ENCODE results near the gene FAM222B. TPM values are rescaled to one million over a fixed set of nuclear protein-coding genes. Genes with fewer than 3 reads are reported as not detected.

Gene FAM222B
- total and polyA plus RNA-seq, 9 of the 15 experiments (the other 6 are each of a cell fraction or from before 2014, with no cell fraction given), result 4.0 to 34.6 (median 7.5) TPM

DNA sequence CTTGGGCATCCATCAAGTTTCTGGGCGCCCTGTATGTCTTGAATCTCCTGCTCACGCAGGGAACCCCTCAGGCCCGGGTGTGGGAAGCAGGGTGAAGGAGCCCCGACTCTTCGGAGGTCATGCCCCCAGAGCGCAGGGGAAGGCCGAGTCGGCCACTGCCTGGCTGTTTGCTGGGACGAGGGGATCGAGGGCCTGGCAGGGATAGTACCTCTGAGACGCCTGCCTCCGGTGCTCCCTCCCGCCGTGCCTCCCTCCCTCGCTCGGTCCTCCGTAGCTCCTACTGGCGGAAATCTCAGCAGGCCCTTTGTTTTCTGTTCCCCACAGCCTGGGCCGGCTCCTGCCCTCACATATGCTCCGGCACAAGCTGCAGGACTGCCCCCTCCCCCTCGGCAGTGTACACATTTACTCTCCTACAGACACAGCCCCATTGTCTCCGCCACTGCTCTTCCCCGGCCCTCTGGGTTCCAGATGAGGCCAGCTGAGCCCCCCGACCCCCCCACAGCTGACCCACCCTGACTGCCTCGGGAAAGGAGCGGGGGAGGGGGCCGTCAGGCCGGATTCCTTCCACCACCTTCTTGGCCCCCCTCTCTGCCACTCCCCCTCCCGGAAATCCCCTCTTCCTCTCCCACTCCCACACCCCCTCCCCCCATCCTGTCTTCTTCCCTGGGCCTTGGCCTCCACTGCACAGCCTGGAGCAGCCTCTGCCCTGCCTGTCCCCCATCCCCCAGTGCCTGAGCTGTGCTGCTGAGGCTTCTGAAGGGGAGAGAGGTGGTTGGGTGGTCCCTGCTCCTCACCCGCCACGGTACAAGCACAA is 97.4 kb downstream of the FAM222B start (continued):
- TF ChIP-seq, protein P1, sequence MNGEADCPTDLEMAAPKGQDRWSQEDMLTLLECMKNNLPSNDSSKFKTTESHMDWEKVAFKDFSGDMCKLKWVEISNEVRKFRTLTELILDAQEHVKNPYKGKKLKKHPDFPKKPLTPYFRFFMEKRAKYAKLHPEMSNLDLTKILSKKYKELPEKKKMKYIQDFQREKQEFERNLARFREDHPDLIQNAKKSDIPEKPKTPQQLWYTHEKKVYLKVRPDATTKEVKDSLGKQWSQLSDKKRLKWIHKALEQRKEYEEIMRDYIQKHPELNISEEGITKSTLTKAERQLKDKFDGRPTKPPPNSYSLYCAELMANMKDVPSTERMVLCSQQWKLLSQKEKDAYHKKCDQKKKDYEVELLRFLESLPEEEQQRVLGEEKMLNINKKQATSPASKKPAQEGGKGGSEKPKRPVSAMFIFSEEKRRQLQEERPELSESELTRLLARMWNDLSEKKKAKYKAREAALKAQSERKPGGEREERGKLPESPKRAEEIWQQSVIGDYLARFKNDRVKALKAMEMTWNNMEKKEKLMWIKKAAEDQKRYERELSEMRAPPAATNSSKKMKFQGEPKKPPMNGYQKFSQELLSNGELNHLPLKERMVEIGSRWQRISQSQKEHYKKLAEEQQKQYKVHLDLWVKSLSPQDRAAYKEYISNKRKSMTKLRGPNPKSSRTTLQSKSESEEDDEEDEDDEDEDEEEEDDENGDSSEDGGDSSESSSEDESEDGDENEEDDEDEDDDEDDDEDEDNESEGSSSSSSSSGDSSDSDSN (IDR thresholded peaks at IDR 0.05; ENCODE audit: borderline replicate concordance in 1 of 2, low read depth in 2 of 2, low read length in 2 of 2), result 0 out of 4 replicates have a peak, but pooled peaks of 1 of the 2 experiments have one; percentile 29
- TF ChIP-seq ZNF764 (CRISPR knock-in tag; IDR thresholded peaks at IDR 0.05; ENCODE audit: low read depth), result no peak
- TF ChIP-seq, protein P2, sequence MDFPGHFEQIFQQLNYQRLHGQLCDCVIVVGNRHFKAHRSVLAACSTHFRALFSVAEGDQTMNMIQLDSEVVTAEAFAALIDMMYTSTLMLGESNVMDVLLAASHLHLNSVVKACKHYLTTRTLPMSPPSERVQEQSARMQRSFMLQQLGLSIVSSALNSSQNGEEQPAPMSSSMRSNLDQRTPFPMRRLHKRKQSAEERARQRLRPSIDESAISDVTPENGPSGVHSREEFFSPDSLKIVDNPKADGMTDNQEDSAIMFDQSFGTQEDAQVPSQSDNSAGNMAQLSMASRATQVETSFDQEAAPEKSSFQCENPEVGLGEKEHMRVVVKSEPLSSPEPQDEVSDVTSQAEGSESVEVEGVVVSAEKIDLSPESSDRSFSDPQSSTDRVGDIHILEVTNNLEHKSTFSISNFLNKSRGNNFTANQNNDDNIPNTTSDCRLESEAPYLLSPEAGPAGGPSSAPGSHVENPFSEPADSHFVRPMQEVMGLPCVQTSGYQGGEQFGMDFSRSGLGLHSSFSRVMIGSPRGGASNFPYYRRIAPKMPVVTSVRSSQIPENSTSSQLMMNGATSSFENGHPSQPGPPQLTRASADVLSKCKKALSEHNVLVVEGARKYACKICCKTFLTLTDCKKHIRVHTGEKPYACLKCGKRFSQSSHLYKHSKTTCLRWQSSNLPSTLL (IDR thresholded peaks at IDR 0.05), result no peak
- TF ChIP-seq ZKSCAN1 (IDR thresholded peaks at IDR 0.05; ENCODE audit: low read depth, low read length), result no peak
- TF ChIP-seq CHD1 (IDR thresholded peaks at IDR 0.05; ENCODE audit: low read length), result peak; percentile 85
- 0 out of 4 replicates have a peak, but pooled peaks of 1 of the 2 experiments have one; percentile 21 for TF ChIP-seq SRF (CRISPR knock-in tag; IDR thresholded peaks at IDR 0.05)
- TF ChIP-seq CHD2 (IDR thresholded peaks at IDR 0.05; ENCODE audit: low read depth, low read length), result no peak
- TF ChIP-seq PHF8 (IDR thresholded peaks at IDR 0.05; ENCODE audit: borderline replicate concordance, low read length), result peak; percentile 34; the same call in 1 of the 2 replicates
- TF ChIP-seq U2AF1 (optimal IDR thresholded peaks at IDR 0.05; ENCODE audit: low read depth, low read length), result no peak
- TF ChIP-seq POLR3A (IDR thresholded peaks at IDR 0.05; ENCODE audit: borderline replicate concordance, extremely low read depth, insufficient read depth, insufficient read length), result no peak
- no peak for TF ChIP-seq ETS2 (tag; IDR thresholded peaks at IDR 0.05; ENCODE audit: borderline replicate concordance, poor library complexity, severe bottlenecking)
- TF ChIP-seq ZNF133 (CRISPR knock-in tag; IDR thresholded peaks at IDR 0.05), result no peak
- TF ChIP-seq, protein P3, sequence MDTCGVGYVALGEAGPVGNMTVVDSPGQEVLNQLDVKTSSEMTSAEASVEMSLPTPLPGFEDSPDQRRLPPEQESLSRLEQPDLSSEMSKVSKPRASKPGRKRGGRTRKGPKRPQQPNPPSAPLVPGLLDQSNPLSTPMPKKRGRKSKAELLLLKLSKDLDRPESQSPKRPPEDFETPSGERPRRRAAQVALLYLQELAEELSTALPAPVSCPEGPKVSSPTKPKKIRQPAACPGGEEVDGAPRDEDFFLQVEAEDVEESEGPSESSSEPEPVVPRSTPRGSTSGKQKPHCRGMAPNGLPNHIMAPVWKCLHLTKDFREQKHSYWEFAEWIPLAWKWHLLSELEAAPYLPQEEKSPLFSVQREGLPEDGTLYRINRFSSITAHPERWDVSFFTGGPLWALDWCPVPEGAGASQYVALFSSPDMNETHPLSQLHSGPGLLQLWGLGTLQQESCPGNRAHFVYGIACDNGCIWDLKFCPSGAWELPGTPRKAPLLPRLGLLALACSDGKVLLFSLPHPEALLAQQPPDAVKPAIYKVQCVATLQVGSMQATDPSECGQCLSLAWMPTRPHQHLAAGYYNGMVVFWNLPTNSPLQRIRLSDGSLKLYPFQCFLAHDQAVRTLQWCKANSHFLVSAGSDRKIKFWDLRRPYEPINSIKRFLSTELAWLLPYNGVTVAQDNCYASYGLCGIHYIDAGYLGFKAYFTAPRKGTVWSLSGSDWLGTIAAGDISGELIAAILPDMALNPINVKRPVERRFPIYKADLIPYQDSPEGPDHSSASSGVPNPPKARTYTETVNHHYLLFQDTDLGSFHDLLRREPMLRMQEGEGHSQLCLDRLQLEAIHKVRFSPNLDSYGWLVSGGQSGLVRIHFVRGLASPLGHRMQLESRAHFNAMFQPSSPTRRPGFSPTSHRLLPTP (IDR thresholded peaks at IDR 0.05; ENCODE audit: borderline replicate concordance, extremely low read depth, insufficient read length), result no peak
- TF ChIP-seq, protein P4, sequence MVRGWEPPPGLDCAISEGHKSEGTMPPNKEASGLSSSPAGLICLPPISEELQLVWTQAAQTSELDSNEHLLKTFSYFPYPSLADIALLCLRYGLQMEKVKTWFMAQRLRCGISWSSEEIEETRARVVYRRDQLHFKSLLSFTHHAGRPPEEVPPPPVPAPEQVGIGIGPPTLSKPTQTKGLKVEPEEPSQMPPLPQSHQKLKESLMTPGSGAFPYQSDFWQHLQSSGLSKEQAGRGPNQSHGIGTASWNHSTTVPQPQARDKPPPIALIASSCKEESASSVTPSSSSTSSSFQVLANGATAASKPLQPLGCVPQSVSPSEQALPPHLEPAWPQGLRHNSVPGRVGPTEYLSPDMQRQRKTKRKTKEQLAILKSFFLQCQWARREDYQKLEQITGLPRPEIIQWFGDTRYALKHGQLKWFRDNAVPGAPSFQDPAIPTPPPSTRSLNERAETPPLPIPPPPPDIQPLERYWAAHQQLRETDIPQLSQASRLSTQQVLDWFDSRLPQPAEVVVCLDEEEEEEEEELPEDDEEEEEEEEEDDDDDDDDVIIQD (CRISPR knock-in tag; IDR thresholded peaks at IDR 0.05), result no peak
- no peak for TF ChIP-seq GTF2A2 (tag; IDR thresholded peaks at IDR 0.05)
- TF ChIP-seq TAF1 (IDR thresholded peaks at IDR 0.05; ENCODE audit: control insufficient read depth, extremely low read depth, insufficient read depth, low read length, severe bottlenecking), result peak; percentile 14

Measured in K562 (cell line).